VCaP (cell line): Measurements from ENCODE around the gene ARID5A.

ENCODE experiments used
- H3K27ac ChIP-seq: fragments of 450-650 bp; 2 replicates; pipeline ENCODE4 v1.5.1; 2017
- CTCF ChIP-seq: fragments of 450-650 bp; conservative IDR thresholded peaks from 2 replicates; pipeline ENCODE4 v1.5.1; 2017; ENCODE audit warnings: mild to moderate bottlenecking, moderate library complexity

ARID5A gene

GRCh38 chr2:96539215-96539920, 2.8 kb downstream of the ARID5A start:
- TF ChIP-seq CTCF, result no peak
- no peak overlapping the region for H3K27ac ChIP-seq

GRCh38 chr2:96540136-96540535, 3.6 kb downstream of the ARID5A start:
- TF ChIP-seq CTCF, result no peak
- no peak overlapping the region for H3K27ac ChIP-seq

- no peak for TF ChIP-seq CTCF
- no peak overlapping the region for H3K27ac ChIP-seq
Measured at GRCh38 chr2:96541398-96542152, 5.0 kb downstream of the ARID5A start.

GRCh38 chr2:96542357-96542977, 5.9 kb downstream of the ARID5A start:
- no peak for TF ChIP-seq CTCF
- H3K27ac ChIP-seq, result no peak overlapping the region

- TF ChIP-seq CTCF, result no peak
Measured at GRCh38 chr2:96546321-96546720, 9.8 kb downstream of the ARID5A start.

GRCh38 chr2:96546797-96547196, 10.2 kb downstream of the ARID5A start:
- TF ChIP-seq CTCF, result no peak
- no peak overlapping the region for H3K27ac ChIP-seq

More at GRCh38 chr2:96546321-96546720, 9.8 kb downstream of the ARID5A start:
- no peak overlapping the region for H3K27ac ChIP-seq

- H3K27ac ChIP-seq, result no peak overlapping the region
- TF ChIP-seq CTCF, result no peak
Measured at GRCh38 chr2:96547203-96547641, 10.7 kb downstream of the ARID5A start.
